ENCODE measurements around the gene C6orf47. TPM values are rescaled to one million over a fixed set of nuclear protein-coding genes. Genes with fewer than 3 reads are reported as not detected.

The C6orf47 gene
- total and polyA plus RNA-seq, 10 of the 15 experiments (the other 5 are each of a cell fraction or from before 2014, with no cell fraction given): 0.16 to 20.4 (median 17.3) TPM; not detected in 1

DNA sequence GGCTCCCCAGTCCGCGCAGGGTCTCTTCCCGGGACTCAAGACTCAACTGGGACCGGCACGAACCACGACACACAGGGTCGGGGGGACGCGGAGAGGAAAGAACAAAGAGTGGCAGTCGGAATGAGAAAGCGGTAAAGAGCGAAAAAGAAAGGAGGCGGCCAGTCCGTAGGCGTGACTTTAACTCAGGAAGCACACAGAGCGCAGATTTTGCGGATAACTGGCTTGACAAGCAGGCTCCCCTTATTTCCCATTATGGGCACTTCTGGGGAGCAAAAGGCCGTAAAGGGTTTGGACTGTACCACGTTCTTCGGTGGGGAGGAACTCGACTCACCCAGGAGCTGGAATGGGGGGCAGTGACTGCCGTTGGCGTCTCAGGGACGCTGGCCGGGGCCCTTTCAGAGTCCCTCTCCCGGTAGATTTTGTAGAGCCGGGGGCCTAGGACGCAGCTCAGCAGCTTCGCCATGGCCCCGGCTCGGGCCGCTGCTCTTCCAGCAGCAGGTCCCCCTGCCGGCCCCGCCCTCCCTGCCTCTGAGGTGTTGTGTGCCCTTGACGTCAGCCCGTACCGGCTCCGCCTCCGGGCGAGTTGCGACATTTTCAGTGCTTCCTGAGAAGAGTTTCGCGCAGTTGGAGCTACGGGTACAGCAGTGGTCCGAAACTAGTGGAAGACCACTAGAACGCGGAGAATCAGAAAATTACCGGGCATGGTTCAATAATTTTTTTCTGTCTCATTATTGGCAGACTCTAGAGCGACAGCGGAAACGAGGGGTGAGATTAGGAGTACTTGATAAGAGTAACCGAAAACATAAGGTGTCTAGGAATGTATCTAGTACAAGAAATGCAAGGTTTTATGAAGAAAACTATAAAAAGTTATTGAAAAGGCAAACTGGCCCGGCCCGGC, 42.5 kb upstream of the C6orf47 start, which contains the start of gene ABHD16A (continued):
- TF ChIP-seq, protein P1, sequence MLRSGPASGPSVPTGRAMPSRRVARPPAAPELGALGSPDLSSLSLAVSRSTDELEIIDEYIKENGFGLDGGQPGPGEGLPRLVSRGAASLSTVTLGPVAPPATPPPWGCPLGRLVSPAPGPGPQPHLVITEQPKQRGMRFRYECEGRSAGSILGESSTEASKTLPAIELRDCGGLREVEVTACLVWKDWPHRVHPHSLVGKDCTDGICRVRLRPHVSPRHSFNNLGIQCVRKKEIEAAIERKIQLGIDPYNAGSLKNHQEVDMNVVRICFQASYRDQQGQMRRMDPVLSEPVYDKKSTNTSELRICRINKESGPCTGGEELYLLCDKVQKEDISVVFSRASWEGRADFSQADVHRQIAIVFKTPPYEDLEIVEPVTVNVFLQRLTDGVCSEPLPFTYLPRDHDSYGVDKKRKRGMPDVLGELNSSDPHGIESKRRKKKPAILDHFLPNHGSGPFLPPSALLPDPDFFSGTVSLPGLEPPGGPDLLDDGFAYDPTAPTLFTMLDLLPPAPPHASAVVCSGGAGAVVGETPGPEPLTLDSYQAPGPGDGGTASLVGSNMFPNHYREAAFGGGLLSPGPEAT (IDR thresholded peaks at IDR 0.05; ENCODE audit: low read depth): peak; percentile 78; the same call in 1 of the 2 replicates
- TF ChIP-seq MTA2 (IDR thresholded peaks at IDR 0.05; ENCODE audit: low read depth) (0 out of 2 replicates have a peak, but pooled peaks have one; percentile 25), SREBF2 (IDR thresholded peaks at IDR 0.05; ENCODE audit: low read length) (peak; percentile 73; the same call in 1 of the 2 replicates), STAT1 (conservative IDR thresholded peaks at IDR 0.05) (no peak), YBX1 (IDR thresholded peaks at IDR 0.05) (no peak), ZNF207 (IDR thresholded peaks at IDR 0.05; ENCODE audit: borderline replicate concordance) (no peak), ELK1 (IDR thresholded peaks at IDR 0.05; ENCODE audit: low read depth, low read length) (peak; percentile 33; the same call in 1 of the 2 replicates), ZBED1 (IDR thresholded peaks at IDR 0.05; ENCODE audit: borderline replicate concordance) (no peak), NFYA (IDR thresholded peaks at IDR 0.05; ENCODE audit: borderline replicate concordance, low read depth, low read length) (no peak), ZBTB40 (IDR thresholded peaks at IDR 0.05; ENCODE audit: borderline replicate concordance) (no peak; the same call in 1 of the 2 replicates), RBBP5 (conservative IDR thresholded peaks at IDR 0.05) (no peak), WRNIP1 (IDR thresholded peaks at IDR 0.05; ENCODE audit: borderline replicate concordance, low read depth, low read length) (no peak; the same call in 1 of the 2 replicates), RUNX3 (IDR thresholded peaks at IDR 0.05; ENCODE audit: low read length) (peak; percentile 67), EED (IDR thresholded peaks at IDR 0.05; ENCODE audit: low read depth) (peak; percentile 20; the same call in 1 of the 2 replicates), ZNF622 (IDR thresholded peaks at IDR 0.05) (no peak), NBN (IDR thresholded peaks at IDR 0.05) (peak; percentile 76), LARP7 (IDR thresholded peaks at IDR 0.05) (0 out of 2 replicates have a peak, but pooled peaks have one; percentile 56), JUND (IDR thresholded peaks at IDR 0.05; ENCODE audit: low read depth, low read length) (peak; percentile 96)
- TF ChIP-seq, protein P2, sequence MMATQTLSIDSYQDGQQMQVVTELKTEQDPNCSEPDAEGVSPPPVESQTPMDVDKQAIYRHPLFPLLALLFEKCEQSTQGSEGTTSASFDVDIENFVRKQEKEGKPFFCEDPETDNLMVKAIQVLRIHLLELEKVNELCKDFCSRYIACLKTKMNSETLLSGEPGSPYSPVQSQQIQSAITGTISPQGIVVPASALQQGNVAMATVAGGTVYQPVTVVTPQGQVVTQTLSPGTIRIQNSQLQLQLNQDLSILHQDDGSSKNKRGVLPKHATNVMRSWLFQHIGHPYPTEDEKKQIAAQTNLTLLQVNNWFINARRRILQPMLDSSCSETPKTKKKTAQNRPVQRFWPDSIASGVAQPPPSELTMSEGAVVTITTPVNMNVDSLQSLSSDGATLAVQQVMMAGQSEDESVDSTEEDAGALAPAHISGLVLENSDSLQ (IDR thresholded peaks at IDR 0.05): peak; percentile 55
- TF ChIP-seq, protein P3, sequence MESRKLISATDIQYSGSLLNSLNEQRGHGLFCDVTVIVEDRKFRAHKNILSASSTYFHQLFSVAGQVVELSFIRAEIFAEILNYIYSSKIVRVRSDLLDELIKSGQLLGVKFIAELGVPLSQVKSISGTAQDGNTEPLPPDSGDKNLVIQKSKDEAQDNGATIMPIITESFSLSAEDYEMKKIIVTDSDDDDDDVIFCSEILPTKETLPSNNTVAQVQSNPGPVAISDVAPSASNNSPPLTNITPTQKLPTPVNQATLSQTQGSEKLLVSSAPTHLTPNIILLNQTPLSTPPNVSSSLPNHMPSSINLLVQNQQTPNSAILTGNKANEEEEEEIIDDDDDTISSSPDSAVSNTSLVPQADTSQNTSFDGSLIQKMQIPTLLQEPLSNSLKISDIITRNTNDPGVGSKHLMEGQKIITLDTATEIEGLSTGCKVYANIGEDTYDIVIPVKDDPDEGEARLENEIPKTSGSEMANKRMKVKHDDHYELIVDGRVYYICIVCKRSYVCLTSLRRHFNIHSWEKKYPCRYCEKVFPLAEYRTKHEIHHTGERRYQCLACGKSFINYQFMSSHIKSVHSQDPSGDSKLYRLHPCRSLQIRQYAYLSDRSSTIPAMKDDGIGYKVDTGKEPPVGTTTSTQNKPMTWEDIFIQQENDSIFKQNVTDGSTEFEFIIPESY (IDR thresholded peaks at IDR 0.05): no peak
